ENCODE results near the gene GEMIN7. TPM values are rescaled to one million over a fixed set of nuclear protein-coding genes. Genes with fewer than 3 reads are reported as not detected.

GEMIN7 gene
- total RNA-seq, 2 donors from 2014 or later, result 11.2 to 16.0 TPM

DNA sequence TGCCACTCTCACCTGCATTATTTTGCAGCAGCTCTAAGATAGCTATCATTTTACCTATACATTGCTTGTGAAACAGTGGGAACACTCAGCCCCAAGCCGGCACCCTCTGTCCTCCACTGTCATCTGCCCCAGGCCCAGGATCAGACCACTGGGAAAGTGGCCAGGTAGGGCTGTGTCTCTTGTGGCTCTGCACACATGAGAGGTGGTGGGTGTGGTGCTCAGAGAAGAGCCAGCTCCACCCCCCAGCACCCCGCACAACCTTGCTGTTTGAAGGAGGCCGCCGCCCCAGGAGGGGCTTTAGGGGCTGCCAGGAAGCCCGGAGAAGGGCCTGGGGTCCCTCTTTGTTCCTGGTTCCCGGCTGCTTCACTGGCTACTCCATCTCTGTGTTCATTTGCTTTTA lies 40.5 kb downstream of the GEMIN7 start:
- TF ChIP-seq, protein P1, sequence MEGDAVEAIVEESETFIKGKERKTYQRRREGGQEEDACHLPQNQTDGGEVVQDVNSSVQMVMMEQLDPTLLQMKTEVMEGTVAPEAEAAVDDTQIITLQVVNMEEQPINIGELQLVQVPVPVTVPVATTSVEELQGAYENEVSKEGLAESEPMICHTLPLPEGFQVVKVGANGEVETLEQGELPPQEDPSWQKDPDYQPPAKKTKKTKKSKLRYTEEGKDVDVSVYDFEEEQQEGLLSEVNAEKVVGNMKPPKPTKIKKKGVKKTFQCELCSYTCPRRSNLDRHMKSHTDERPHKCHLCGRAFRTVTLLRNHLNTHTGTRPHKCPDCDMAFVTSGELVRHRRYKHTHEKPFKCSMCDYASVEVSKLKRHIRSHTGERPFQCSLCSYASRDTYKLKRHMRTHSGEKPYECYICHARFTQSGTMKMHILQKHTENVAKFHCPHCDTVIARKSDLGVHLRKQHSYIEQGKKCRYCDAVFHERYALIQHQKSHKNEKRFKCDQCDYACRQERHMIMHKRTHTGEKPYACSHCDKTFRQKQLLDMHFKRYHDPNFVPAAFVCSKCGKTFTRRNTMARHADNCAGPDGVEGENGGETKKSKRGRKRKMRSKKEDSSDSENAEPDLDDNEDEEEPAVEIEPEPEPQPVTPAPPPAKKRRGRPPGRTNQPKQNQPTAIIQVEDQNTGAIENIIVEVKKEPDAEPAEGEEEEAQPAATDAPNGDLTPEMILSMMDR (IDR thresholded peaks at IDR 0.05), result no peak
- H3K27ac ChIP-seq, result no peak overlapping the region
- ATAC-seq (ENCODE audit: insufficient number of reproducible peaks, low FRiP score, low read depth) (no peak), DNase-seq (ENCODE audit: low spot score) (no peak)
- H3K27me3 ChIP-seq (replicated peaks; ENCODE audit: insufficient read depth), result no peaks in the 10 kb centered on the region
- H3K4me1 ChIP-seq (ENCODE audit: control insufficient read depth in 1 of 2, low read depth in 2 of 2), result no peaks in the 10 kb centered on the region
- no peaks in the 10 kb centered on the region for H3K36me3 ChIP-seq
- no peaks in the 10 kb centered on the region for H3K9me3 ChIP-seq
- no peak overlapping the region for H3K4me3 ChIP-seq

DNA sequence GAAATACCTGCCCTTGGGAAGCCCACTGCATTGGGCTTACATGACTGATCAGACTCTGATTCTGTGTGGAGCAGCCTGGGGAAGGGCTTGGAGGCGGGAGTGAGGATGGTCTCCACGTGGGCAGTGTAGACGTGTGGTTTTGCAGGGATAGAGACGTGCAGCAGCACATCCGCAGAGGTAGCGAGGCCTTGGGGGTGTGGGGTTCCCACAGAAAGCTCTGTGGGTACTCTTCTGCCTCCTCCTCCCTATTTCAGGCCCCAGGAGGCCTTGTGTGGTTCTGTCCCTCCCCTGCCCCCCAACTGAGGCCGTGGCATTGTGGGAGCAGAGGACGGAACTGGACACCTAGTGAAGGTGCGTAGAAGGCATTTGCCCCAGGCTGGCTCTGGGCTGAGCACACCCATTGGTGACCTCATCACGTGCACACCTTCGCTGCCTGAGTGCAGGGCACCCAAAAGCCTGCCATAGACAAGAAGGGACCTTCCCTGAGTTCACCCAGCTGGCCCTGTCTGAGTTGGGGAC lies 42.8 kb downstream of the GEMIN7 start:
- Histone ChIP-seq H3K4me1 (ENCODE audit: control insufficient read depth in 1 of 2, low read depth in 2 of 2) (no peaks in the 10 kb centered on the region), H3K27me3 (replicated peaks; ENCODE audit: insufficient read depth) (no peaks in the 10 kb centered on the region), H3K4me3 (no peak overlapping the region), H3K27ac (no peak overlapping the region), H3K9me3 (no peaks in the 10 kb centered on the region), H3K36me3 (no peaks in the 10 kb centered on the region)
- TF ChIP-seq, protein P1 (IDR thresholded peaks at IDR 0.05), result no peak
- DNase-seq (ENCODE audit: low spot score) (no peak), ATAC-seq (ENCODE audit: insufficient number of reproducible peaks, low FRiP score, low read depth) (no peak)

DNA sequence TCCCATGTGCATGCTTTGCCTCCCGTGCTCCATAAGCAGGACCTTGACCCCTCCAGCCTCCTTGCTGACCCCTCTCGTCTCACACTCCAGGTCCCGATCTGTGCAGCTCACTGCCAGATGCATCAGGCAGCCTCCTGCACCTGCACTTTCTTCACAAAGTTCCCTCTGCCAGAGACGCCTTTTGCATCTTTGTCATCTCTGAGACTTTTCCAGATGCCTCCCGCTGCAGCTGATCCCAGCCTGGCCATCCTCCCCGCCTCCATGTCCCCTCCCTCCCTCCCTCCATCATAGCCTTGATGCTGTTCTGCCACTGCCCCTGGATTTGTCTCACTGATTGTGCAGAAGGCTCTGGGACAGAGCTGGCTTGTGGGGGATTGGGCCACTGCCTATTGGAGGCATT lies 43.8 kb downstream of the GEMIN7 start:
- no peak overlapping the region for H3K27ac ChIP-seq

DNA sequence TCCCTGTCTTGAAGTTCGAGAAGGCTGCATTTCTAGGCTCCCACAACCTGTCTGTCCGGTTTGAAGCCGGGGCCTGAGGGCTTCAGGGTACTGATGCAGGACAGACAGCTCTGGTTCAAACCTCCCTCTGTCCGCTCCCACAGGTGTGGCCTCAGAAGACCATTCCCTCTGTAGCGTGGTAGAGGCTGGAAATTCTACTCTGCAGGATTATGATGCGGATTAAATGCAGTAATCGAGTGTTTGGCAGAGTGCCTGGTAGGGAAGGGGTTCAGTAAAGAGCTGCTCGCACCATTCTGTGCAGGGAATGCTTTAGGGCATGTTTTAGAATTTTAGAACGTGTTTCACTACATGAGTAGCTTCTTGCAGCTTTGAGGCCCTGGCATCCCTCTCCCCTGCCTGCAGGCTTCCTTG lies 44.4 kb downstream of the GEMIN7 start:
- DNase-seq (ENCODE audit: low spot score) (no peak), ATAC-seq (ENCODE audit: insufficient number of reproducible peaks, low FRiP score, low read depth) (no peak)
- H3K4me1 ChIP-seq (ENCODE audit: control insufficient read depth in 1 of 2, low read depth in 2 of 2), result no peaks in the 10 kb centered on the region
- no peak overlapping the region for H3K27ac ChIP-seq
- H3K9me3 ChIP-seq, result no peaks in the 10 kb centered on the region
- TF ChIP-seq, protein P1 (IDR thresholded peaks at IDR 0.05), result no peak
- H3K27me3 ChIP-seq (replicated peaks; ENCODE audit: insufficient read depth), result no peaks in the 10 kb centered on the region
- H3K36me3 ChIP-seq, result no peaks in the 10 kb centered on the region
- H3K4me3 ChIP-seq, result no peak overlapping the region

More for the DNA sequence above, 43.8 kb downstream of the GEMIN7 start:
- TF ChIP-seq, protein P1 (IDR thresholded peaks at IDR 0.05), result no peak
- Histone ChIP-seq H3K36me3 (no peaks in the 10 kb centered on the region), H3K27me3 (replicated peaks; ENCODE audit: insufficient read depth) (no peaks in the 10 kb centered on the region), H3K9me3 (no peaks in the 10 kb centered on the region), H3K4me1 (ENCODE audit: control insufficient read depth in 1 of 2, low read depth in 2 of 2) (no peaks in the 10 kb centered on the region), H3K4me3 (no peak overlapping the region)
- DNase-seq (ENCODE audit: low spot score) (no peak), ATAC-seq (ENCODE audit: insufficient number of reproducible peaks, low FRiP score, low read depth) (no peak)

DNA sequence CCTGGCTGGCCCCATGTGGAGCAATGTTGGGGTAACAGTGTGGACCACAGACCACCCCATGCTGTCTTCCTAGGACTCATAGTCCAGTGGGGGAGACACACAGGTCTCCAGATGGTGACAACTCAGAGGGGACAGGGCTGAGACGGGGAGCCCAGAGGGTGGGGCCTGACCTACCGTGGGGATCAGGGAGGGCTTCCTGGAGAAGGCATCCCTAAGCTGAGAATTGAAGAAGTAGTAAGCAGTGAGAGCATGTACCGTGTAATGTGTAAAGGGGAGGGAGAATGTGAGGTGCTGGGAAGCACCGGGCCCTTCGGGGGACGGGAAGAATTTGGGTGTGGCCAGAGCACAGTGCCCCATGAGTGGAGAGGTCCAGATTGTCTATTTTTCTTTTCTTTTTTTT lies 45.0 kb downstream of the GEMIN7 start:
- no peak overlapping the region for H3K27ac ChIP-seq
- ATAC-seq (ENCODE audit: insufficient number of reproducible peaks, low FRiP score, low read depth), result no peak

More for the DNA sequence above, 45.0 kb downstream of the GEMIN7 start:
- H3K4me1 ChIP-seq (ENCODE audit: control insufficient read depth in 1 of 2, low read depth in 2 of 2), result no peaks in the 10 kb centered on the region
- H3K9me3 ChIP-seq, result no peaks in the 10 kb centered on the region
- no peaks in the 10 kb centered on the region for H3K27me3 ChIP-seq (replicated peaks; ENCODE audit: insufficient read depth)
- no peak overlapping the region for H3K4me3 ChIP-seq
- no peak for DNase-seq (ENCODE audit: low spot score)
- no peaks in the 10 kb centered on the region for H3K36me3 ChIP-seq
- TF ChIP-seq, protein P1 (IDR thresholded peaks at IDR 0.05), result no peak

Data from thoracic aorta (tissue), 2 donors.